CD4-positive, alpha-beta T cell treated with Interleukin-2 at 100 ng/mL for 4 hours (primary cell): ENCODE measurements around the gene TARS3.

Experiments
- DNase-seq: peaks from one replicate; pipeline ENCODE4 v3.0.0-alpha.2; 2020; ENCODE audit warnings: low spot score

The TARS3 gene

GRCh38 chr15:101604124-101604874, 120.0 kb downstream of the TARS3 start:
- DNase-seq: no peak
